A204.1 (cell line): Measurements from ENCODE around the gene SLC36A4.
"Not testable (repeated sequence)": the region's sequence is repeated elsewhere in the genome, so short reads cannot be mapped to it uniquely, and the experiment has no call there.

ENCODE experiments used
- FAIRE-seq: peaks from 2 replicates; lab custom pipeline; 2012; peaks lifted over from hg19 to GRCh38; lab: Jason Lieb, UNC

Gene SLC36A4

DNA sequence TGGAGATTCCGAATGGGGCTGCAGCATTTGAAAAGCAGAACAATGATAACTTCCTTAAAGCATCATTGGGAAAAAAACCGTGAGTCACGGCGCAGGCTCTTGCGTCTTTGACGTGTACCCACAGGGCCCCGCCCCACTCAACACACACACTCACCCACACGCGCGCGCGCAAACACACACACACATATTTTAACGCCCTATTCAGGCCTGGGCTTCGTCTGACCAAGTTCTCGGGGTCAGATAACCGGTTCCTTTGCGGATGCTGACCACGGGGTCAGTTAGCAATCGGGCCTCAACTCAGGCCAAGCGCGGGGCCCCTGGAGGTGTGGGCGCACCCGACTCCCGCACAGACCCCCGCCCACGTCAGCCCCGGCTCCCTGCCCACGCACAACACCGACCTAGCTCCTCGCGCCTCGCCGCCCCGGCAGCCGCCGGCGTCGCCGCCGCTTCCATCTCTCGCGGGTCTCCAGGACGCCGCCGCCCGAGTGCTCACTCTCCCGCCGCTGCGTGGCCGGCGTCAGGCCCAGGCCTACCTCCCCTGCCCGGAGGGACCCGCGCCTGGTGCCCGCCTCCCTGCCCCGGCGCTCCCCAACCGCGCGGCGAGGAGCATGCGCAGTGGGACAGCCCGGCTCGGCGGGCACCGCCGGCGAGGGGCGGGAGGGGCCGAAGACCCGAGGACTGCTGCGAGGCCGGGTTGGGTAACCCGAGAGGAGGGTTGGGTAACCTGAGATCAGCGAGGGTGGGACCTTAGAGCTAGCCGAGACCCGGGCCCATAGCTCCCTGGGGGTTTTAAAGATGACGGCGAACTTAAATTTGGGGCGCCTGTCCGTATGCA lies at the start of gene SLC36A4:
TSS of gene SLC36A4 (minus strand) at position 612 of the 835 bp plus-strand sequence. CDS start at position 453, 159 bp downstream.
- FAIRE-seq: peak; percentile 65

DNA sequence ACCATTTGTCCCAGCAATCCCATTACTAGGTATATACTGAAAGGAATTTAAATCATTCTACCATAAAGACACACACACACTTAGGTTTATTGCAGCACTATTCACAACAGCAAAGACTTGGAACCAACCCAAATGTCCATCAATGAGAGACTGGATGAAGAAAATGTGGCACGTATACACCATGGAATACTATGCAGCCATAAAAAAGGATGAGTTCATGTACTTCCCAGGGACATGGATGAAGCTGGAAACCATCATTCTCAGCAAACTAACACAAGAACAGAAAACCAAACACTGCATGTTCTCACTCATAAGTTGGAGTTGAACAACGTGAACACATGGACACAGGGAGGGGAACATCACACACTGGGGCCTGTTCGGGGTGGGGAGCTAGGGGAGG lies 49.0 kb upstream of the SLC36A4 start:
- FAIRE-seq: not testable (repeated sequence)

DNA sequence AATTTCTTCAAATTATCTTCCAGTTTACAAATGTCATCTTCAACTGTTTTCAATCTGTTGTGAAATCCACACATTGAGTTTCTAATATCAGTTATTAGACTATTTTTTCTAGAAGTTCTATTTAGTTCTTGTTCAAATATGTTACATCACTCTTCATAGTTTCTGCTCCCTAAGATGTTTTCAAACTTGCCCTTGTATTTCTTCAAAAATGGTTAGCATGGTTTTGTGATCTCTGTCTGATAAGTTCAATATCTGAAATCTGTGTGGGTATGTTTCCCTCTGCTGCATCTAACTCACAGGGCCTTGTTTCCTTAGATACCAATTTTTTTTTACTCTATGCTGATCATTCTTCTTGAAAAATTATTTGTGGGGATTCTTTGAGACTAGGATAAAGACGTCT lies 46.2 kb upstream of the SLC36A4 start:
- no peak for FAIRE-seq

DNA sequence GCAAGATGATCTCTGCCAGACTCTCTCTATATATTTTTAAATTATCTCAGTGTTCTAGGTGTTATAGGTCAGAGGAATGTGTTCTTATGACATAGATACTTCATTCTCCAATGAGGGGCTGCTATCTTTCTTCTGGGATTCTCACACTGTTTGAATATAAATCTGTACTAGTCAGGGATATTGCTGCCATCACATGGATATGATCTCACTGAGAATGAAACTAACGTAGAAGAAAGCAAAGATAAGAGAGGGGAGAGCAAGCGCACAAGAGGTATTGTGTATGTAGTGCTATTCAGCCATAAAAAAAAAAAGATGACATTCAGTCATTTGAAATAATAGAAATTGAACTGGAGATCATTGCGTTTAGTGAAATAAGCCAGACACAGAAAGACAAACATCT lies 42.2 kb upstream of the SLC36A4 start:
- FAIRE-seq: no peak

DNA sequence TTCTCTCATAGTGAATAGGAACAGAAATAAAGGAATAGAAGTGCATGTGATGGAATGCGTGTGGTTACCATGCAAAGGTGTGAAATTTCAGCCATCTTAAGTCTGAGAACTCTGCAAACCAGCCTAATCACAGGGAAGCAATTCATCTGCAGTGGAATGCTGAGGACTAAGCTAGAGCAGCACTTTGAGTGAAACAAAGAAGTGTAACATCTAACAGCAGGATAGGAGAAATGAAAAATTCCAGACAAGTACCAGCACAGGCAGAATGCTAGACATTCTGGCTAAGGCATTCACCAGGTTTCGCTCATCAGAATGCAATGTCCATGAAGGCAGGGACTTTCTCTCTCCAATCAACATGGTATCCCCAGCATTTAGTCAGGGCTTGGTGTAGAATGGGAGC lies 41.2 kb upstream of the SLC36A4 start:
- FAIRE-seq: no peak

DNA sequence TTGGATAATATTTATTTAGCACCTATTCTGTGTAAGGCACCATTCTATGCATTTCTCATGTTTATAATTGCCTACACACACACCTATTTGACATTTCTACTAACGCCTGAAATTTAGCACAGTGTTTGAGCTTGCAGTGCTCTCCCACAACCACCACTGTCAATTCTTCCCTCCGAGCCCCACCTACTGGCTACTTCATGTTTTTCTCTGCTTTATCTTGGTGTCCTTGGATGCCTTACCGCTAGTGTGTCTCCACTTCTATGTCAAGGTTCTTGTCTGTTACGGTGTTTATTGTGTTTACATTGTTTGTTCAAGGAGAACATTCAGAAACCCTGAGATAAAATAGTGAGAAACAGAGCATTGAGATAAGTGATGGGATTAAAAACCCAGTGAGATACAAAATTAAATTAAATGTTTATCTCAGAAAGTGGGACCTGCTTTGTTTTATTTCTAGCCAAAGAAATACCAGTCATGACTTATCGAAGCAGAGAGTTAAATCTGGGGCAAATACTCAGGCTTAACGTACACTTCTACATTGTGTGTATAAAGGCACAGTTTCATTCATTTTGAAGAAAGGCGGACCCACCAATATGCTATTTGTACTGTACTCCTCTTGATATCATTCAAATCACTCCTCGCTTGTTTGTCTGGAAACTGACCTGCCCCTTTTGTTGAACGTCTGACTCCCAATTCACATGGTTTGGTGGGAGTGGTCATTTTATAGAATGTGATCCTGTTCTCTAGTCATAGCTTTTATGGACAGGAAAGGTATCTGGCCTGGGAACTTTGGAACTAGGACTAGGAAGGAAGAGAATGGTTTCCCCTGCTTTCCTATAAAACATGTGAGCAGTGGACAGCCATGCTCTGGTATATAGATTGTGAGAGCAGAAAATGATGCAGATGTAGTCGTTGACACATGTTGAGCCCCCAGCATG lies 39.2 kb upstream of the SLC36A4 start:
- FAIRE-seq: peak; percentile 71

DNA sequence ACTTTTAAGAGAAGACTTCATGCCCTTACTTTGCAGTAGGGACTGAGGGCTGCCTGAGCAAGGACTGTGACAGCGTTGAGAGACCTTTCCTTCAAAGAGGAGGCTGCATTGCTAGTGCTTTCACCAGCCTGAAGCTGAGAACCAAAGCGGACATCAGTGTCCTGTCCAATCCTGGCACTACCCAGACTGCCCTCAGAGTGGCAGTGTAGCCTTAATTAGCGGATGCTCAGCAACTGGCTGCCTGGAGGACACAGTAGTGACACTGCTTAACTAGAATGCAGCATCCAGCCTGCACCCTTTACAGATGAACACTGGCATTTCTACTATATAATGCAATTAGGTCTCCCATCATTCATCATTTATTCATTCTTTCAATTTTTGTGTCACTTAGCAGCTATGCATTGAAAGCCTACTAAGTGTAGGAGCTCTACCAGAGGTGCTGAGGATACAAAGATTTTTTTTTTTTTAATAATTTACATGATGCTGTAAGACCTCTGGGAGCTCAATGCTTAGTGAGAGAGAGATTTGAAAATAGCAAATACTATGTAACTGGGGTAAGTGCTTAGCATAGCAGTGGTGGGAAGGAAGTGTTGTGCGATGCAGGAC lies 36.9 kb upstream of the SLC36A4 start:
- peak; percentile 32 for FAIRE-seq

DNA sequence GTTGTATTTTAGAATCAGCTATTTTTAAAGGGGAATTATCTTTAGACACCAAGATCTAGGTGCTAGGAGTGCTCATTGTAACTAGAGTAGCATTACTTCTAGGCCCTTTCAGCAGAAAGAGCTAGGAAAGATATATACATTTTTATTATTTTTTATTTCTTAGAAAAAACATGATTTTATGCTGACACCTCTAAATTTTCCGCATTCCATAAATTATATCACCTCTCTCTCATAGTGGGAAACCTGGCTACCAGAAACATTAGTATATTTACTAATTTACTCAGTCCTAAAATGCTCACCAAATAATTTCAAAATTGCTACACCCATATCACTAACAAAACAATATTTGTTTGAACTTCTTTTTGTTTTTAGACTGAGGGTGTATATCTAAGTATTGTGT lies 32.1 kb upstream of the SLC36A4 start:
- no peak for FAIRE-seq

DNA sequence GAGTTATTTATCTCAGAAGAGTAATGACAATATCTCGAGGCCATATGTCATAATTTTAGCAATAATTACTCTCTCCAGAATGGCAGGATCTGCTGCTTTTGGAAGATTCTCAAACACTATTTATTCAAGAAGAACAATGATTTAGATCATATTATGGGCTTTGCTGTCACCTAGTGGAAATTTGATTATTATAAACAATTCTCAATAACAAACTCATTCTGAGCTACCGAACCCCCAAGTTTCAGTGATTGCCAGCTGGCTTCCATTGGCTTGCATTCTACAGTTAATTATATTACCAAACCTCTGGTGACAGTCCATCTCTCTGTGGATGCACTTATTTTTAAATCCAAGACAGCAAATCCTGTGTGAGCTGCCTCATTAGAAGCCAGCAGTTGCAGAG lies 27.9 kb upstream of the SLC36A4 start:
- FAIRE-seq: no peak

DNA sequence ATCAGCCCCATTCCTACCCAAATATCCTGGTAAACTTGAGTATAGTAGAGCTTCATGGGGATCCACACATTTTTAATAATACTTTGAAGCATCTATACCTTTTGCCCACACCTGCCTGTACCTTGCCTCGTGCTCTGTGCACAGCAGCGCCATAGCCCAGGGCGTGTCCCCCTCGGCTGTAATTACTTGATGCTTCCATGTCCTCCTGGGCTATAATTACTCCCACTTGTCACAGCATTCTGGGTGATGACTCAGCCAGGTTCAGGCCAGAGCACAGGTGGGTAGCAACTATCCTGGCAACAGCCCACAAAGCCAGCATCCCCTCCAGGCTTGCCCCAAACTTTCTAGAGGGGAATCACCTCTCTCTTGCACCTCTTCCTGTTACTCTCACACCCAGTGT lies 23.7 kb upstream of the SLC36A4 start:
- no peak for FAIRE-seq

DNA sequence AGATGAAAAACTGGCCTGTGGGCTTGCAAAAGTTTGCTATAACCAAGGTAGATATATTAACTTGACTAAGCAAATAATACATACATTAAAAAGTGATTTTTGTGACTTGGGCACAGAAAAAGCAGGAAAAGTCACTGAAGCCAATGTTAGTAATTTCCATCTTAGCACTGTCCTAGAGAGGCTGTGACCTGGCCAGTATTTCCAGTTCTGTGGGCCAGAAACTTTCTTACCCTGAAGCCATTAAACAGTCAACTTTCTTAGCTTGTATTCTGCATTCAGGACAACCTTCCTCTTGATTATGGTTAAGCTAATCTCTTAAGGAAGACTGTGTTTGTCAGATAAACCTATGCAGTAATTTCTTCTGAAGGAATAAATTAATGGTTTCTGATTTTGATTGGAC lies 22.3 kb upstream of the SLC36A4 start:
- FAIRE-seq: no peak

DNA sequence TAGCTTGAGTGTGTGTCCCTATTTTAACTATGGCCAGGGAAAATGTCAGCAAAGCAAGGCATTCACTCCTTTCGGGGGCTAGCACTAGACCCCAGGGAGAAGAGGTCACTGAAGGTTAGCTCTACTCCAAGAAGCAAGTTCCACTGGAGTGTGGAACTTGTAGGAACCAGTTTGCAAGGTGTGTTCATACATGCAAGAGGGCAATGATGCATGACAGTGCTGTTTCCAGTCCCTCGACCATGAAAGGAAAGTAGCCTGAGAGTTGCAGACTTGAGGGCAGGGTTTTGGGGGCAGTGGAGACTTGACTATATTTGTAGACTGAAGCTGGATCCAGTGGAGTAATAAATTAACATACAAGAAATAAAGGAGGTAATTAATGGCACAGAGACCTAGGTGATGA lies 21.6 kb upstream of the SLC36A4 start:
- no peak for FAIRE-seq

DNA sequence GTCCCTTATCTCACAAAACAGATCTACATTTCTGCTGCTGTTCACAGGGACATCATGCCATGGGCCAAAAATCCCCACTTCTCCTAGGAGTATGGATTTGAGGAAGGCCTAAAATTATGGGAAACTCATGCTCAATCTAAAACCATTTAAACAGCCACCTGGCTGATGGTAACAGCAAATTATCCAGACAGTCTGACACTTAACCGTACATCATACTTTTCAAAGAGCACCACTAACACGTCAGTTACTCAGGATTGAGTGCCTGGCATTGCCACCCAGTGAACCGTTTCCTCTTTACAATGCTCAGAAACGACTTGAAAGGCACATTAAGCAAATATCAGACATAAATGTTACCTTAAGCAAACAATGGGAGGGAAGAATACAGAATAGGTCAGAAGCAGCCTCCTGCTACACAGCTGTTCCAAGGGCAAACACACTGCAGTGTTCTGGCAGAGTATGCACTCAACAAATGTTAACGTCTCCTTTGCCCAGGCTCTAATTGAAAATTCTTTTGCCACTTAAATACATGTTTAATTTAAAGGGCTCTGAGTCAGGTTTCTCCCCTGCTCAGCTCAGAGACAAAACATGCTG lies 18.8 kb upstream of the SLC36A4 start:
- FAIRE-seq: no peak

DNA sequence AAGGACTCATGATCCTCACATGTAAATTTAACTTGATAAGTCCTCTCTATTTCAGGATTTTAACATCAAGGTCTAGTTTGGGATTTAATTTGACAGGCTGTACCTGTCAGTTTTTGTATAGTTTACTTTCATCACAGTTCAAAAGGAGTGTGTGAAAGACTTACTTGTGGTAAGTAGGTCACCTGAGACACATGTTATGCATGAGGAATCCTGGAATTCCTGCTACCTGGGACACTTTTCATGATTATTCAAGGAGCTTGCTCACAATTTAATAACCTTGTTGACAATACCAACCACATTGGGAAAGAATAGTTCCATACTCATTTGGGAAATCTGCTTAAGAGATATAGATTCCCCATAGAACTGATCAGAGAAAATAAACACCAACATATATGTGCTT lies 15.8 kb upstream of the SLC36A4 start:
- FAIRE-seq: no peak

DNA sequence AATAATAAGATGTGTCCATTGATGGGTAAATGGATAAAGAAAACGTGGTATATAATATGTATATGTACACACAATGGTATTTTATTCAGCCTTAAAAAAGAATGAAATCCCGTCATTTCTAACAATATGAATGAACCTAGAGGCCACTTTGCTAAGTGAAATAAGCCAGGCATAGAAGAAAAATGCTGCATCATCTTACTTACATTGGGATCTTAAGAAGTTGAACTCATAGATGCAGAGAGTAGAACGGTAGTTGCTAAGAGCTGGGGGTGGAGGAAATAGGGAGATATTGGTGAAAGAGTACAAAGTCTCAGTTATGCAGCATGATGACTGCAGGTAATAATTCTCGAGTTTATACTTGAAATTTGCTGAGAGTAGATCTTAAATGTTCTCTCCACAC lies 14.3 kb upstream of the SLC36A4 start:
- FAIRE-seq: no peak

DNA sequence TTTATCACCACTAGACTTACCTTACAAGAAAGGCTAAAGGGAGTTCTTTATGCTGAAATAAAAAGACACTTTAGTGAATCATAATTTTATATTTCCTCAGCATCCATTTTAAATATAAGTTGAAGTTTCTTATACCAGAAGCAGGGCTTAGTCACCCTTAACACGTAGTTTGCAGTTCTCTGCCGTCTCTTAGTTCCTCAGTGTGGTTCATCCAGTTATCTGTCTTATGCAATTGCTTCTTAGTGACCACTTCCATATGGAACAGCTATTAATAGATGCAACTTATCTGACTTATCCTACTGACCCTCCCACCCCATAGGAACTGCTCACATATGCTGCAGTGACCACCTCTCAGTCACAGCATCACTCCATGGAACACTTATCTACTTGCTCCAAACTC lies 11.7 kb upstream of the SLC36A4 start:
- FAIRE-seq: no peak

DNA sequence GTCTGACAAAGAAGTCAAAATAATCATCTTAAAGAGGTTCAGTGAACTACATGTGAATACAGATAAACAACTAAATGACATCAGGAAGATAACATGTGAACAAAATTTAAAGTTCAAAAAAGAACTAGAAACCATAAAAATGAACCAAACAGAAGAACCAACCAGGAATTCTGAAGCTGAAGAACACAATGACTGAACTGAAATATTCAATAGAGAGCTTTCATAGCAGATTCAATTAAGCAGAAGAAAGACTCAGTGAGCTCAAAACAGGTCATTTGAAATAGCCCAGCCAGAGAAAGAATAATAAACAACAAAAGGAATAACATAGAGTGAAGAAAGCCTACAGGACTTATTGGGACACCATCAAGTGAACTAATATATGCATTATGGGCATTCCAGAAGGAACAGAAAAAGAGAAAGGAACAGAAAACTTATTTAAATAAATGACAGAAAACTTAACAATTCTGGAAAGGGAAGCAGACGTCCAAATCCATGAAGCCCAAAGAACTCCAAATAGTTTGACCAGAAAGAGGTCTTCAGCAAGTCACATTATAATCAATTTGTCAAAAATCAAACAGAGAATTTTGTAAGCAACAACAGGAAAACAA lies 11.0 kb upstream of the SLC36A4 start:
- FAIRE-seq: no peak

DNA sequence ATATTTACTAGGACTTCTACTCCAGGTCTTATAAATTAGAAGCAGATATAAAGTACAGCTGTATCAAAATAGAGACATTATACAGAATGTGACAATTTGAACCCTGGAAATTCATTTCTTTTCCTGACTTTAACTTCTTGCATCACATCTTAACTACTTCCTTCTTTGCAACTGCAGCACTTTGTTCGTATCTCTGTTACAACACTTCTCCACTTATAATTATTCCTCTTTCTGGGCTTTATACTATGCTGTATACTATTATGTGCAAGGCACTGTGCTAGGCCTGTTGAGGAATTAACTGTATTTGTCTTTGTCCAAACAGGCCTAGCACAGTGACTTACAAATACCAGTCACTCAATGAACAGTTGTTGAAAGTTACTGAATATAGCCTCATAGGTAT lies 1.8 kb upstream of the SLC36A4 start:
- no peak for FAIRE-seq

DNA sequence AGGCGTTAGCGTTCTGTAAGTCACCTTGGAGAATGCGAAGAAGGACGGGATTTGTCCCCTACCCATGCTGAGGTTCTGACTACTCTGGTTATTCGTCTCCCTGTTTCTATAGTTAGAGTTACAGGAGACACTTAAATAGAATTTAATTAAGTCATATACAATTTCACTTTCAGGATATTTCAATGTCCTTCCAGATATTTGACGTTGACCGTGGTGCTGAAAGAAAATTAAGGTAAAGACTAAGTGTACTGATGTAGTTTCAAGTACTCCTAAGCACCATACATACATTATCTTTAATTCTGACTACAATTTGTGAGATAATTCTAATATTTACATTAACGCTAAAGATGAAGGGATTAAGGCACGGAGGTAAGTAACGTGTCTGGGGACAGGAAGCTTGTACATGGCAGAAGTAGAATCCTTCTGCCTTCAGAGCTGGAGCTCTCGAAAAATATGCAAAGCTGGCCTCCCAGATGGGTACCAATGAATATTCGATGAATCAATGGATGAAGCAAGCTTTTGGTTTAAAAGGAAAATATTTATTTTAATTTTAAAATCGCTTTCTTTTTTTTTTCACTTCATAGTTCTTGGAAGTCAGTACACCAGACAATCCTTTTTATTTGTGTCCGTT lies 539 bp upstream of the SLC36A4 start:
- FAIRE-seq: peak; percentile 40

DNA sequence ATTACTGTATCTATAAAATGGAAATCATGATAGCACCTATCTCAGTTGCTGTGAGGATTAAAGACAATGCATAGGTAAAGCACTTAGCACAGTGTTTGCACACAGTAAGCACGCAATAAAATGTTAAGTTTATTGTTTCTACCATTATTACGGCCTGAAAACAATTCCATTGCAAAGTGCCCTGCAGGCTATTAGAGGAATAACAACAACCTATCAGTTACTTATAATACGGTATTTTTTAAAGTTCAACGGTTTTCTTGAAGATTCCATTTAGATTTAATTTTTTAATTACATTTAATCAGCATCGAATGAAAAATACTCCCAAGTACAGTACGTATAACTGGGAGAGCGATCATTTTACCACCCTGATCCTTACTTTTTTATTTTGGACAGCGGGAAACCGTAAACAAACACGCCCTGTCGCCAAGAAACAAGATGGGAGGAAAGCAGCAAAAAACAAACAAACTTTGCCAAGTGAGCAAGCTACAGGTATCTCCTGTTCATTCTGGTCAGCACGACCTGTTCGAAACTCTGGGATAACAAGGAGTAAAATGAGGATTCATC lies 893 bp downstream of the SLC36A4 start:
- FAIRE-seq: no peak

DNA sequence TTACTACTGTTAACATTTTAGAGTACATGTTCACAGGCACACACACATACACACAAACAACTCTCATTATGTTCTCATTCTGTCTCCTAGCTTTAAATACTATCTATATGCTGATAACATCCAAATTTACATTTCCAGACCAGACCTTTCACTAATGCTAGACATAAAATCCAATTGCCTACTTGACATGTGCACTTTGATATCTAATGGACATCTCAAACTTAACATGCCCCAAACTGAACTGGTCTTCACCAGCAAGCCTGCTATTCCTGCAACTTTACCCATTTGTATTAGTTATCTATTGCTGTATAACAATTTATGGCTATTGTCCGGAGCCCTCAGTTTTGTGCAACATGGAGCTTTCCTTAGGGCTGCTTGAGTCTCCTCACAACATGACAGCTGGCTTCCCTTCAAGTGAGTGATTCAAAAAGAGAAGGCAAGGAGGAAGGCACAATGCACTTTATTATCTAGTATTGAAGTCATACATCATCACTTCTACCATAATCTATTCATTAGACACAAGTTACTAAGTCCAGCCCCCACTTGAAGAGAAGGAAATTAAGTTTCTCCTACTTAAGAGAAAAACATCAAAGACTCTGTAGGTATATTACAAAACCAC lies 3.0 kb downstream of the SLC36A4 start:
- FAIRE-seq: no peak
